ENCODE data around the gene SIX4. TPM values are rescaled to one million over a fixed set of nuclear protein-coding genes. Genes with fewer than 3 reads are reported as not detected.

Gene SIX4
- total and polyA plus RNA-seq, 10 of the 15 experiments (the other 5 are each of a cell fraction or from before 2014, with no cell fraction given) = 0.04 to 0.26 (median 0.06) TPM; not detected in 5

- 86% methylated on average over 4 of the region's 4 CpGs for WGBS (ENCODE audit: insufficient coverage, insufficient replicate concordance, low lambda C conversion rate, missing lambda C conversion rate)
- FAIRE-seq (no peak), DNase-seq (ENCODE audit: low read depth, low spot score) (no peak), ATAC-seq (no peak)
- ChIA-PET POLR2A (no interaction called here), CTCF (interaction anchor here (0.6 to 1.7 kb wide), 2 partner anchors 119 to 244 kb away, joined by 3 read pairs; partner anchors contain the start of genes SLC38A6 and TRMT5), RAD21 (ENCODE audit: unreplicated experiment) (no interaction called here), SMC1A (ENCODE audit: uncharacterized antibody, unreplicated experiment) (interaction anchor here (0.9 to 2.1 kb wide), 5 partner anchors 8 to 243 kb away, joined by 3 to 8 read pairs (median 4); no protein-coding TSS in a partner anchor)
- no peak overlapping the region for H3K4me3 ChIP-seq
- TF ChIP-seq SMAD5 (IDR thresholded peaks at IDR 0.05; ENCODE audit: low read depth) (no peak), KDM1A (IDR thresholded peaks at IDR 0.05; ENCODE audit: borderline replicate concordance) (no peak), ZNF687 (IDR thresholded peaks at IDR 0.05) (no peak), POU2F2 (IDR thresholded peaks at IDR 0.05; ENCODE audit: borderline replicate concordance, low read depth, low read length) (no peak), ASH2L (IDR thresholded peaks at IDR 0.05; ENCODE audit: borderline replicate concordance, low read depth) (no peak), NR2F1 (conservative IDR thresholded peaks at IDR 0.05) (no peak), RFX5 (IDR thresholded peaks at IDR 0.05; ENCODE audit: low read depth, low read length) (no peak), POLR2AphosphoS2 (IDR thresholded peaks at IDR 0.05; ENCODE audit: low read depth, low read length) (no peak), SIN3A (IDR thresholded peaks at IDR 0.05; ENCODE audit: low read depth, low read length) (no peak), TCF12 (IDR thresholded peaks at IDR 0.05; ENCODE audit: low read depth, low read length) (no peak), ATF7 (IDR thresholded peaks at IDR 0.05; ENCODE audit: low read depth) (no peak), FOS (IDR thresholded peaks at IDR 0.05; ENCODE audit: borderline replicate concordance, extremely low read depth, insufficient read length) (no peak), E4F1 (IDR thresholded peaks at IDR 0.05; ENCODE audit: borderline replicate concordance, partially characterized antibody) (no peak), SUZ12 (IDR thresholded peaks at IDR 0.05; ENCODE audit: unreplicated experiment) (no peak), PBX3 (IDR thresholded peaks at IDR 0.05; ENCODE audit: insufficient replicate concordance, low read depth, low read length) (no peak)
- no peaks in the 10 kb centered on the region for H3K36me3 ChIP-seq (ENCODE audit: control insufficient read depth in 2 of 2, insufficient read depth in 2 of 2, low read length in 1 of 2)
- no TSS peak for BruUV-seq (replicated peaks)
- in situ Hi-C loops (cut with MboI) (no loop called here), intact Hi-C loops (cut with micrococcal nuclease; ENCODE audit: unreplicated experiment) (loop anchor here (10.0 kb wide), 1 partner anchor 288 kb away; no protein-coding TSS in a partner anchor)
- no peaks in the 10 kb centered on the region for H4K20me1 ChIP-seq (ENCODE audit: control insufficient read depth, insufficient read depth)
- no peak overlapping the region for H3K9ac ChIP-seq (ENCODE audit: control insufficient read depth, insufficient read depth, low read length)
- H3K27me3 ChIP-seq (replicated peaks in 1 of 2; ENCODE audit: control insufficient read depth in 2 of 2, insufficient read depth in 2 of 2, low read length in 1 of 2) = no peaks in the 10 kb centered on the region
- H3K79me2 ChIP-seq (ENCODE audit: control insufficient read depth, insufficient read depth, low read length) = peaks cover 15% of the 10 kb centered on the region
- H3K4me2 ChIP-seq (ENCODE audit: control insufficient read depth, insufficient read depth) = no peak overlapping the region
- no peaks in the 10 kb centered on the region for H3K4me1 ChIP-seq (ENCODE audit: control insufficient read depth, insufficient read depth, low read length)
- no peaks in the 10 kb centered on the region for H3K9me3 ChIP-seq (replicated peaks; ENCODE audit: control insufficient read depth, insufficient read depth, low read length)
- no peak overlapping the region for H3K27ac ChIP-seq (ENCODE audit: control insufficient read depth, insufficient read depth)
- H2AFZ ChIP-seq (ENCODE audit: control insufficient read depth, low read depth, low read length) = no peak overlapping the region
Observed at GRCh38 chr14:60736494-60736893, 12.3 kb upstream of the SIX4 start.

Measured in GM12878 (cell line).